NCI-H510A (cell line): ENCODE measurements around the gene NDST3.
"Not testable (repeated sequence)": the region's sequence is repeated elsewhere in the genome, so short reads cannot be mapped to it uniquely, and the experiment has no call there.

ENCODE experiments used
- DNase-seq: peaks from one replicate; lab custom pipeline; 2025; lab: John Stamatoyannopoulos, UW

NDST3 gene

DNA sequence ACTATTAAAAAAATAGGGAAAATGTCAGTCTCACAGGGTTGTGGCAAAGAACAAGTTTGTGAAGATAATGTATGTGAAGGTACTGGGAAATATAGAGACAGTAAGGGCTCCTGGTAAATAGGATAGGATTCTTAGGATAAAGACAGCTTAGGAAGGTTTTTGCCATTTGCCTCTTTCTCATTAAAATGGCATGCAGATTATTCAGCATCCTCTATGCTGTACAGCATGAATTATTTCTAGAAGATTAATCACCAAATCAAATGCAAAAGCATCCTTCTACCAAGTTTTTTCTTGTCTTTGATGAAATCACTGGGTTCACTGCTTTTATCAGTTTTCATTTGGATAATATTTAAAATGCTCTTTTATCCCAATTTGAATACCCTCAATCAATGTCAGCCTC is 142.8 kb downstream of the NDST3 start:
- no peak for DNase-seq

DNA sequence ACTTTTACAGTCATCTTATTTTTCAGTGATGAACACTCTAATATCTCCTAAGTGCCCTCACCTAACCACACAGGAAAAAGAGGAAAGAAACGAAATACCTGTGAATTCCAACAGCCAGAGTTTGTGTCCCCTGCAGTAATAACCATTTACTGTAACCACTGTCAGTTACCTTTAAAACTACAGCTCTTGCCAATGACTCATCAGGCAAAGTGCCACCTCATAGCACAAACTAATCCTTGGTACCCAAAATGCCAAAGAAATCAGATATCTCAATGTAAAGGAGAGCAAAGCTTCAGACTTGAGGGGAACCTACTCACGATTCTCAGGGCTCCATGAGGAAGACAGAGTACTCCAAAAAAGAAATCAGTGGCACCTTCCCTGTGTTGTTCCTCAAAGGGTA is 146.5 kb downstream of the NDST3 start:
- no peak for DNase-seq

DNA sequence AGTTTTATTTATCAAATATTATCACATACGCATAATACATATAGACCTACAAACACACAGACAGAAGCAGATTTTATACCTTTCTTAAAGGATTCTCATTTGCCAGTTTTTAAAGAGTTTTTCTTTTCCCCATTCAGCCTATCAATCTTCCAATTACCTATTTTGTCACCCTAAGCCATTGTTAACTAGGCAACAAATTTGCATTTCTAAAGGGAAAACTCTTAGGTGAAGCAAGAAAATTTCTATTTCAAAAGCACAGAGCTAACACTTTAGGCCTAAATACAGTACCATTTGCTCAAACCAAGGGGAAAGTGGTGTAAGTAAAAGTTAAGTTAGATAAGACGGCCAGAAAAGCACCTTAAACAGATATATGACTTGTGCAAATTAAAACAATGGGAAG is 156.6 kb downstream of the NDST3 start:
- DNase-seq = no peak

DNA sequence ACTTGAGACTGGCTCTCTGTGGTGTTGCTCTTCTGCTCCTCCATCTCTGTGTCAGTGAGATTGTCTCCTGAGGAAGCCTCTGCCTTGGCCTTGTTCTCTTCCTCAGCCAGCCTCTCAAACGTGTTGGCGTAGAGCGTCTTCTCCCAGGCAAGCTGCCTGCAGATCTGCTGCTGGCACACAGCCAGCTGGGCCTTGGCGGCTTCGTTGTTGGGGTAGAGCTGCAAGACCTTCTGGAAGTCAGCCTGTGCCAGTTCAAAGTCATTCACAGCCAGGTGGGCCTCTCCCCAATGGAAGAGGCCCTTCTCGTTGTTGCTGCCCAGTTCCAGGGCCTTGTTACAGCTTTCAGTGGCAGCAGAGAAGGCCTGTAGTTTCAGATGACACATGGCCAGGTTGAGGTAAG is 159.1 kb downstream of the NDST3 start:
- no peak for DNase-seq

DNA sequence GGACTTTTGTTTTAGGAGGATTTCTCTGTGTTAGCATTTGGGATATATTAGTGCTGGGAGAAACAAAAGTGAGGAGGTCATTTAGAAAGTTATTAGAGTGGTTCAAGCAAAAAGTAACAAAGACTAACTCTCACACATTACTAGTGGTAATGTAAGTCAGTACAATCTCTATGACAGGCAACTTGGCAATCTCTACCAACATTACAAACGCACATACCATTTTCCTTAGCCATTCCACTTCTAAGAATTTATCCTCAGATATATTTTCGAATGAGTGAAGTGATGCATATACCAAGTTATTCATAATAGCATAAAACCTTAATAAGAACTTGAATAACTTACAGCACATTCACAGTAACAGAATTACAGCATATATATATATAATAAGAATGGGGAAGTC is 172.3 kb downstream of the NDST3 start:
- no peak for DNase-seq

DNA sequence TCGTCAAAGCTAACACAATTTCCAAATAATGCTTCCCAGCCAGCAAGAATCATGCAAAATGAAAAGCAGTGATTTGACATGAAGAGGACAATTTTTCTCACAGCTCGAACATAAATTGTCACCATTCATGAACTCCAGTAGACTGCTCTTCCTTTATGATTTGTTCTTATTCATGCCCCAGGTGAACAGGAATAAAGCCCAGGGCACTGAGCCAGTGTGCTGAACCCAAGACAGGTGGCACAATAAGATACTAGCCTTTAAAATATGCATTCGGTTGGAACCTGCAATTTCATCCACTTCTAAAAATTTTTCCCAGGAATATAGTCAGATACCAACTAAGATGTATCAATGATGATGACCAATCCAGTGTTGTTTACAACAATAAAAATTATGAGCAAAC is 178.8 kb downstream of the NDST3 start:
- DNase-seq = no peak

DNA sequence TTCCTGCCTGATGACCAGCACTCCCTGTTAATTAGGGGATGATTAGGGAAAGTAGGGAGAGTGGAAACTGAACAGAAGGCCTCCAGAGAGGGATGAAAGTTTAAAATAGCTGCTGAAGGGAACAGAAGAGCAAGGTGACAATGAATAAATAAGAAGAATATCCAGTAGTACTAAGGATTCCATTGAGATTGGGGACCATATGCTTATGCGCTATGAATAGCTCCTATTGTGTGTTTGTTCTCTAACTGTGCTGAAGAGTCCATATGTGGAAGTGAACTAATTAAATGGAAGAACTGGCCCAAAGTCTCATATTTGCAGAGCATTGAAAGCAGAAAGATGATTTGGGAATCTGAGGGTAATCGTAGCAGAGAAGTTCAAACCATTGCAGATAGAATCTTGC is 181.5 kb downstream of the NDST3 start:
- no peak for DNase-seq

DNA sequence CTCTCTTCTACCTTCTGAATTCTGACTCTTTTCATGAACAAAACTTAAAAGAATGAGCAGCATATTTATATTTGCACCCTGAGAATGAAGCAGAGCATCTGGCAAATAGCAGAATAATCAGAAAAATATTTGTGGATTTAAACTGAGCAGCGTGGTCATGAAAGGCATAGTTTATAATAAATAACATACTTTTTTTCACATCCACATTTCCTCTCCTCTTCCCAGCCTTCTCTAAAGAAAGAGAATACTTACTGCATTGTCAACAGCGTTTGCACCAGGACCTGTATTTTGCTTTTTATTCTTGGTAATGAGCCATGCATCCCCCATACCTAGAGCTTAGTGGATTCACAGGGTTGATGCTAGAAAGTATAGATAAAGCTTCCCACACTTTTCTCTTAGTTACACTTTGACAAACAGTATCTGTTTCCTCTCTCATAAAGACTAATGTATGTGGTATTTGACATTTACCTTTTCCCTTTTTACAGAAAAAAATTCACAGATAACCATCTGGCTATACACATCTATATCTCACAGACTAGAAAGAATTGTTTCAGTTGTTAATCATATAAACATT is 187.0 kb downstream of the NDST3 start:
- DNase-seq = no peak

DNA sequence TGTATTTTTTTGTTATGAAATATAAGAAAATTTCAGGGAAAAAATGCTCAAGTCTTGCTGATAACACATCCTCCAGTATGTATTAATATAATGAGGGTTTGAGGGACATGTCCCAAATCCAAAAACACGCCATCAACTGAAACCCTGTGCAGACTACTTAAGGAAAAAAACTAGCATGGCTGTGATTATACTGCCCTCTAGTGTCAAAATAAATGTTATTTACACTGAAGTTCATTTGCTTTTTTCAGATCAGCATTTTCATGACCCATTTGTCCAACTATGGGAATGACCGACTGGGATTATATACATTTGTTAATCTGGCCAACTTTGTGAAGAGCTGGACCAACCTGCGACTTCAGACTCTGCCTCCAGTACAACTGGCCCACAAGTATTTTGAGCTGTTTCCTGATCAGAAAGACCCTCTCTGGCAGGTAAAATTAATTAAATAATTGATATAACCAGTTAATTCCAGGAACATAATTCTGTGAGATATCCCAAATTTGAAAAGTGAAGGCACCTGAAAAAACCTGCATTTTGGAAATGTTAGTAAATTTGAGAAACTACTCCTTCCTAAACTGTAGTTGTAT is 190.1 kb downstream of the NDST3 start:
- DNase-seq = no peak

DNA sequence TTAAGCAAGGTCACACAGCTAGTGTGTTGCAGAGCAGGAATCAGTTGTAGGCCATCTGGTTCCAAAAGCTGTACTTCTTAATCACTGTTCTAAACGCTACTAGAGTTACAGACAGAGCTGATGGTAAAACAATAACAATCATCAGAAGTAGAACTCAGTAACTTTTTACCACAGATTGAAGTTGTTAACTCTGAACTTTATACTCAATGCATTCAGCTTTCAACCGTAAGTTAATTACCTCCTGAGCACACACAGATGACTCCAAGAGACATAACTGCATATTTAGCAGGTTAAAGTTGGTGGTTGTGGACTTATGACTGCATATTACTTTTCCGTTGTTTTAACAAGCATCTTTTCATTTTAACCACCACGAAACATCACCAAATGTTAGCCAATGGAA is 191.2 kb downstream of the NDST3 start:
- DNase-seq = no peak

DNA sequence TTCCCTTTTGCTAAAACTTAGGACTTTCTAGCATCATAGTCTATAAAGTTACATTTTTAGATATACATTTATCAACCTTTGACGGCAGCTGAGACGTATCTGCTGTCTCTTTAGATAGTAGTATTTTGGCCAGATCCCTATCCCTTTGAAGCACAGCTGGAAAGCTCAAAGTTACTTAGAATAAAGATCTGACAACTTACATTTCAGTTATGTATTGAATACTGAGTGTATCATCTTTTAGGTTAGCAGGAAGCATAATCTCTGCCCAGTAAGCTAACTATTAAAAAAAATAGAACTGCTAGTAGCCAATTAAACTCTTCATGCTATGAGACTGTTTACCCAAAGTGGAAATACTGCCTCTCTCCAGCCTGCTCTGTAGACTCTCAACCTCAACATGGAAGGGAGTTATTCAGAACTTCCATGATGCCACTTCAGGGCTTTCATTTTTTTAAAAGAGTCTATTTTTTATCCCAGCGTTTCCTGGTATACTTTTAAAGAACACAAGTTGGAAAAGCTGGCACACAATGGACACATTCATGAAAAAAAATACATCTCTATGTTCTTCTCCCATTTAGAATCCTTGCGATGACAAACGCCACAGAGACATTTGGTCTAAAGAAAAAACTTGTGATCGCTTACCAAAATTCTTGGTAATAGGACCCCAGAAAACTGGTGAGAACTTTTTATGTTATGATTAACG is 192.2 kb downstream of the NDST3 start:
- no peak for DNase-seq

DNA sequence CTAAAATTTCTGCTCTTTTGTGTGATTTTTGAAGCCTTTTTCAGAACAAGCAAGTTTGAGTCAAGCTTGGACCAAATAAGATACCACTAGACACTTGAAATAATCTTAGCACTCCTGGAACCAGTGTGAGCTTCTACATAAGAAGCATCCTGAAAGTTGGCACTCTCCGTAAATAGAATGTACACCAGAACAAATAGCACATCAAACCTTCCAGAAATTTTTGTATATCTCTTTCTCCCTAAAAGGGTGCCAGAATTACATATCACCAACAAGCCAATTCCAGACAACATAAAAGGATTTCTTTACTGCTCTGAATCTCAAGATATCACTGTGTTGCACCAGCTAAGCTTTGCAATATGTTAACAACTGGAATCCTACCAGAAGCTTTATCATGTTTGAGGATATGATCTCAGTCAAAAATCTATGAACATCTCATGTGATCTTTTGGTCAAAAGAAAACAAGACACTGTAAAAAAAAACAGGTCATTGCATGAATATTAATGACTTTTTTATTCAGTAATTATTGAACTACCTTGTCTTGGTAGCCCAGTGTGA is 201.4 kb downstream of the NDST3 start:
- no peak for DNase-seq

DNA sequence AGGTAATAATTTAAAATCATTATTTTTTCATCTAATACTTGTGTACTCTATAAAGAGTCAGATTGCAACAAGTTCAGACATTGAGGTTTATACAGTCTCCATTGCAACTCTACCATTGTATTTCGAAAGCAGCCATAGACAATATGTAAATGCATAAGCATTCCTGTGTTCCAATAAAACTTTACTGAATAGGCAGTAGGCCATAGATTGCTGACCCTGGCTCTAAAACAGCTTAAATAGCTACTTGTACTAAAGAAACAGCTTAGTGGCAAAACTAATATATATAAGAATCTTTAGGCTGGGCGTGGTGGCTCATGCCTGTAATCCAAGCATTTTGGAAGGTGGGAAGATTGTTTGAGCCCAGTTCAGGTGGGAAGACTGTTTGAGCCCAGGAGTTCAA is 203.2 kb downstream of the NDST3 start:
- DNase-seq = no peak

DNA sequence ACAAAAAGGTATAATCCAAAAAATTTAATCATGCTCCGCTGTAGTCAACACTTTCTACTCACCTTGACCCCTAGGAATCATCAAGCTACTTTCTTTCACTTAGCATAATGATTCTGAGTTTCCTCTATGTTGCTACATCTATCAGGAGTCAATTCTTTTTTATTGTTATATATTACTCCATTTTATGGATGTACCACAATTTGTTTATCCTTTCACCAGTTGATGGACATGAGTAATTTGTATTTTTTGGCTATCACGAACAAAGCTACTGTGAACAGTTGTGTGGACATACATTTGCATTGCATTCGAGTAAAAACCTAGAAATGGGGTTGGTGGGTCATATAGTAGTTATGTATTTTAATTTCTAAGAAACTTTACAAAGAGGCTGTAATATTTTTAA is 215.6 kb downstream of the NDST3 start:
- DNase-seq = no peak

DNA sequence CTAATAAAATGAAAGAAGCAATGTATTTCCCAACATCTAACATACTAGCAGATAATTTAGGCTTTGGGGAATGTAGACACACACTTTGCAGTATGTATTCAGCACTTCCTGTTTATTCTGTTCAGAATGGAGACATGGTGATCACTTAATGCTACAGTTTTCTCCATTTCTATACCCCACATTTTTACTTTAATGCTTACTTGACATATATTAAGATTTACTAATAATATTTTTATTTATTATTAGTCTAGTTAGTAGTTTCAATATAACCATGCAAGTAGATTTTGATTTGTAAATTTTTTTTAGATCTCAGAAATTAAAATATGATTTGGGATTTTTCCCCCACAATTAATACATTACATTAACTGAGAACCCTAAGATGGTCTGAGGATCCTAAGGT is 220.1 kb downstream of the NDST3 start:
- no peak for DNase-seq

DNA sequence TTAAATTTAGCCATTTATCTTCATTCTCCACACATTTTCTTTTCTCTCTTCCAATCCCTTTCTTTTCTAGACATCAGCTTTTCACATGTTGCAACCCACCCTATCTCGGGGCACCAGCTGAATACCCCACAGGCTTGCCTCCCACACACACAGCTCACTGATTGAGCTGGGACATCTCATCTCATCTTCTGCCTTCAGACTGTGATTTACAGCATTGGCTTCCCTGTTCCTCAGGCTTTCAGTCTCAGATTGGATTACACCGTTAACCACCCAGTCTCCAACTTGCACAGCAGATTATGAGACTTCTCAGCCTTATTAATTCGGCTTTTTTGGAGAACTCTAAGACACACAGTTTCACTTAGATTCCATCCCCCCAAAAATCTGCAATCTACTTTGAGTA is 224.8 kb downstream of the NDST3 start:
- DNase-seq = no peak

DNA sequence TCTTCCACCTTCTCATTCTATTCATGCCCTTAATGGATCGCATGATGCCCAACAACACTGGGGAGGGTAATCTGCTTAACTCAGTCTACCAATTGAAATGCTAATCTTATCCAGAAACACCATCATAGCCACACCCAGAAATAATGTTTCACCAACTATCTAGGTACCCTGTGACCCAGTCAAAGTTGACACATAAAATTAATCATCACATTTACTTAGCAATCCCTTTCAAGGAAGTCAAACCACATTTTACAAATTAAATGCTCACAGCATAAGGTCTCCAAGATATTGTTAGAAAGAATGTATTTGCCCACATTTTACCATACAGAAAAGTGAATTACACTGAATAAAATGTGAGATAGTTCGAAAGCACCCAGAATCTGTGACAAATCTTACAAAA is 226.0 kb downstream of the NDST3 start:
- DNase-seq = no peak

DNA sequence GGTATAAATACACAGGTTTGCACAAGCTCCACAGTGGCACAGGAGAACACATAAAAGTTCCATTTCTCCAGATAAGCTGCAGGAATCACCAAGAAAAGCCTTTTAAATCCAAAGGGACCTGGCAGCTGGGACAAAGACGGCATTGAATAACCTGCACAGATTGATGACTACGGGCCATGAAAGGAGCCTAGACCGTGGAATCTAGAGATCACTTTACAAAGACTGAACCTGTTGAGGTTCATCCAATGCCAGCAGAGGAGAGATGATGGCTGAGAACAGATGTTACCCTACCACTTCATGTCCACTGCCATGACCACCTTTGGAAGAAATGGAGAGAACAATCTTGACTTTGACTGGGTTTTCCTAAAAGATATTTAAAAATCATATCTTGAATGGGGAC is 229.8 kb downstream of the NDST3 start:
- no peak for DNase-seq

DNA sequence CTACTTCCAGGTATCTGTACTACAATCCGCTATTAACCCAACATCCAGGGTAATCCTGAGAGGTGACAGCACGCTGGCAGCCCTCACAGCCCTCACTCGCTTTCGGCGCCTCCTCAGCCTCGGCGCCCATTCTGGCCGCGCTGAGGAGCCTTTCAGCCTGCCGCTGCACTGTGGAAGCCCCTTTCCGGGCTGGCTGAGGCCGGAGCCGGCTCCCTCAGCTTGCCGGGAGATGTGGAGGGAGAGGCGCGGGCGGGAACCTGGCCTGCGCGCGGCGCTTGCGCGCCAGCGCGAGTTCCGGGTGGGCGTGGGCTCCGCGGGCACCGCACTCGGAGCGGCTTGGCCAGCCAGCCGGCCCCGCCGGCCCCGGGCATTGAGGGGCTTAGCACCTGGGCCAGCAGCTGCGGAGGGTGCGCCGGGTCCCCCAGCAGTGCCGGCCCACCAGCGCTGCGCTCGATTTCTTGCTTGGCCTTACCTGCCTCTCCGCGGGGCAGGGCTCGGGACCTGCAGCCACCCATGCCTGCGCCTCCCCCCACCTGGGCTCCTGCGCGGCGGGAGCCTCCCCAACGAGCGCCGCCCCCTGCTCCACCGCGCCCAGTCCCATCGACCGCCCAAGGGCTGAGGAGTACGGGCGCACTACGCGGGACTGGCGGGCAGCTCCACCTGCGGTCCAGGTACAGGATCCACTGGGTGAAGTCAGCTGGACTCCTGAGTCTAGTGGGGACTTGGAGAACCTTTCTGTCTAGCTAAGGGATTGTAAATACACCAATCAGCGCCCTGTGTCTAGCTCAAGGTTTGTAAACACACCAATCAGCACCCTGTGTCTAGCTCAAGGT is 231.2 kb downstream of the NDST3 start:
- no peak for DNase-seq

DNA sequence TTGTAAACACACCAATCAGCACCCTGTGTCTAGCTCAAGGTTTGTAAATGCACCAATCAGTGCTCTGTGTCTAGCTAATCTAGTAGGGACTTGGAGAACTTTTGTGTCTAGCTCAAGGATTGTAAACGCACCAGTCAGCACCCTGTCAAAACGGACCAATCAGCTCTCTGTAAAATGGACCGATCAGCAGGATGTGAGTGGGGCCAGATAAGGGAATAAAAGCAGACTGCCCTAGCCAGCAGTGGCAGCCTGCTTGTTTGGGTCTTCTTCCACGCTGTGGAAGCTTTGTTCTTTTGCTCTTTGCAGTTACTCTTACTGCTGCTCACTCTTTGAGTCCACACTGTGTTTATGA is 231.8 kb downstream of the NDST3 start:
- DNase-seq = not testable (repeated sequence)

DNA sequence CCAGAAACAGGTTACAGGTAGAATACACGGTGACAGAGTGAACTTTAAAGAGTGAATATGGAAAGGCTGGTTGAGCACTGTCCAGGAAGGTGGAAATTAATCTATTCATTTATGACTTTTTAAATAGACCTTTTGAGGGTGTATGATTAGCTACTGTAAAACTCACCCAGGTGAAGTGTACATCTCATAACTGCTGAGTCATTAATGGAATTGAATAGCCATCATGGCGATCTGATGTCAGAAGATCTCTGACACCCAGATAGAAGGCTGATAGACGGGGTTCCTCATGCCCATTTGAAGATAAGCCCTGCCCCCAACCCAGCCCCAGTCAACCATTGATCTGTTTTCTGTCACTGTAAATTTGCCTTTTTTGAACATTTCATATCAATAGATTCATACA is 234.5 kb downstream of the NDST3 start:
- DNase-seq = no peak

DNA sequence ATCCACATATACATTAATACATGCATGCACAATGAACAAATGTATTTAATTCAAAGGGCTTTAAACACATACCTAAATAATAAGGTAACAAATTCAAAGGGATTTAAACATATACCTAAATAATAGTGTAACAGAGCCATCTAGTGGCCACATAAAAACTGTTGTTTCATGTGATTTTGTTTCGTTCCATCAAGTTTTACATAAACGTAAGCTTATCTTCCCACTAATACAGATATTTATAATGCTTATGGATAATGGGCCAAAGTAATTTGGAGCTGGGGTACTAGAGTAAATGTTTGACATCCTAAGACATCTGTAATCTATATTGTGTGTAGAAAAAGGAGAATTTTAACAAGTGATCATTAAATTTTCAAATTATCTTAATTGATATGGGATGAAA is 236.2 kb downstream of the NDST3 start:
- DNase-seq = no peak

DNA sequence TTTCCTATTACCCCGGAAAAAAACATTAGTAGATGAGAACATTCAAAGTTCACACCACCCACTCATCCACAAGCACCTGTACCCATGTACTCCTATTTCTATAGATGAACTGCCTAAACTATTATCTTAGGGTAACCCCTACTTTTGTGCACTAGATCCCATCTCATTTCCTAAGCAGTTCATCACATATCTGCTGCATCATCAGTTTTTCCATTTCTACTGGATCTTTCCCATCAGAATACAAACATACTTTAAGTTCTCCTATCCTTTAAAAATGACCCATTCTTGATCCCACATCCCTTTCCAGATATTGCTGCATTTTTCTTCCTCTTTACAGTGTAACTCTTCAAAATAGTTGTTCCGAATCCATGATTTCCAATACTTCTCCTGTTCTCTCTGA is 237.5 kb downstream of the NDST3 start:
- no peak for DNase-seq
